ENCODE data around the gene CARD16.
"Not testable (repeated sequence)": the region's sequence is repeated elsewhere in the genome, so short reads cannot be mapped to it uniquely, and the experiment has no call there.

CARD16 gene

GRCh38 chr11:105046898-105047579 lies 1.9 kb upstream of the CARD16 start:
- no peak for DNase-seq

GRCh38 chr11:105045676-105046296 lies 651 bp upstream of the CARD16 start:
- no peak for DNase-seq

GRCh38 chr11:105042178-105042577 lies 3.0 kb downstream of the CARD16 start:
- no peak for DNase-seq

GRCh38 chr11:105040703-105041102 lies 4.4 kb downstream of the CARD16 start:
- no peak for DNase-seq

- peak in 1 of 2 experiments; percentile 30 for DNase-seq
These were observed 10.1 kb downstream of the CARD16 start, which contains the start of gene CASP1 for GRCh38 chr11:105034813-105035620. Gene CASP1, minus strand, starts transcription at chr11:105035144. Its CDS starts 31 bp downstream, at chr11:105035113.

- not testable (repeated sequence) for DNase-seq
These were observed 10.7 kb downstream of the CARD16 start for GRCh38 chr11:105034388-105034787.

GRCh38 chr11:105033781-105034180 lies 11.4 kb downstream of the CARD16 start:
- no peak for DNase-seq

- no peak for DNase-seq
These were observed 11.8 kb downstream of the CARD16 start for GRCh38 chr11:105033343-105033742.

- no peak for DNase-seq
These were observed 12.6 kb downstream of the CARD16 start for GRCh38 chr11:105032495-105032894.

GRCh38 chr11:105027678-105028077 lies 17.5 kb downstream of the CARD16 start:
- DNase-seq: no peak

GRCh38 chr11:105024394-105024793 lies 20.7 kb downstream of the CARD16 start:
- no peak for DNase-seq

- no peak for DNase-seq
These were observed 22.1 kb downstream of the CARD16 start, which contains the start of gene CASP5 for GRCh38 chr11:105023003-105023402. Gene CASP5, minus strand, starts transcription at chr11:105023168. Its CDS starts 32 bp downstream, at chr11:105023136.

GRCh38 chr11:105022527-105022926 lies 22.6 kb downstream of the CARD16 start:
- no peak for DNase-seq

GRCh38 chr11:105007463-105007862 lies 37.7 kb downstream of the CARD16 start:
- no peak for DNase-seq

- no peak for DNase-seq
These were observed 39.7 kb downstream of the CARD16 start for GRCh38 chr11:105005451-105005845.

GRCh38 chr11:105004021-105004420 lies 41.1 kb downstream of the CARD16 start:
- DNase-seq: no peak

- DNase-seq: no peak
These were observed 42.0 kb downstream of the CARD16 start for GRCh38 chr11:105003151-105003550.

GRCh38 chr11:105000797-105001196 lies 44.3 kb downstream of the CARD16 start:
- peak; percentile 39 to 46 for DNase-seq

- DNase-seq: no peak
These were observed 45.0 kb downstream of the CARD16 start for GRCh38 chr11:105000167-105000566.

GRCh38 chr11:104999721-105000120 lies 45.4 kb downstream of the CARD16 start:
- no peak for DNase-seq

- DNase-seq: no peak
These were observed 47.8 kb downstream of the CARD16 start for GRCh38 chr11:104997288-104997687.

- DNase-seq: no peak
These were observed 50.1 kb downstream of the CARD16 start for GRCh38 chr11:104995001-104995408.

- no peak for DNase-seq
These were observed 52.4 kb downstream of the CARD16 start for GRCh38 chr11:104992781-104993180.

- DNase-seq: no peak
These were observed 53.1 kb downstream of the CARD16 start for GRCh38 chr11:104991994-104992393.
